WTC11 (cell line): Measurements from ENCODE around the gene VWA3A. TPM values are rescaled to one million over a fixed set of nuclear protein-coding genes. Genes with fewer than 3 reads are reported as not detected.

ENCODE experiments used
- ATAC-seq: fragments of 200-7000 bp; cut with Tn5 transposase; 2 replicates; pipeline ENCODE4 v1.10.0; 2021; ENCODE audit warnings: mild to moderate bottlenecking, moderate library complexity
- CTCF ChIA-PET: fragments of 300-600 bp; sonication (Branson Sonifier 250); formaldehyde crosslinking; loops from one replicate; lab custom pipeline; 2021; ENCODE audit warnings: antibody characterized with exemption; lab: Charles Lee
- POLR2A ChIA-PET: fragments of 350-600 bp; sonication (Branson Sonifier 250); formaldehyde crosslinking; loops from one replicate; lab custom pipeline; 2021; ENCODE audit warnings: antibody characterized with exemption; lab: Charles Lee
- DNase-seq: peaks from one replicate; pipeline ENCODE4 v3.0.0; 2021; ENCODE audit warnings: low spot score
- H3K27ac Mint-ChIP-seq: 2 replicates; pipeline ENCODE4 v1.8.0; 2021; ENCODE audit warnings: mixed read lengths
- H3K27me3 Mint-ChIP-seq: 2 replicates; pipeline ENCODE4 v1.8.0; 2021; ENCODE audit warnings: low read depth, mild to moderate bottlenecking, moderate library complexity, mixed read lengths
- H3K36me3 Mint-ChIP-seq: 2 replicates; pipeline ENCODE4 v1.8.0; 2021; ENCODE audit warnings: mixed read lengths
- H3K4me1 Mint-ChIP-seq: 2 replicates; pipeline ENCODE4 v1.8.0; 2022; ENCODE audit warnings: mixed read lengths
- H3K4me3 Mint-ChIP-seq: 2 replicates; pipeline ENCODE4 v1.8.0; 2021; ENCODE audit warnings: mild to moderate bottlenecking, moderate library complexity, mixed read lengths
- H3K9me3 Mint-ChIP-seq: 2 replicates; pipeline ENCODE4 v1.8.0; 2021; ENCODE audit warnings: mixed read lengths
- EMX1 ChIP-seq: fragments of 250-450 bp; sonication (Bioruptor Pico); IDR thresholded peaks from 2 replicates; pipeline ENCODE4 v1.8.0; 2021; ENCODE audit warnings: mild to moderate bottlenecking
- FOXJ3 ChIP-seq: sonication (generic); formaldehyde crosslinking; IDR thresholded peaks from 2 replicates; pipeline ENCODE4 v1.9.0; 2021; ENCODE audit warnings: missing genetic modification reagents, mild to moderate bottlenecking, borderline replicate concordance
- GABPB1 ChIP-seq: sonication (generic); formaldehyde crosslinking; IDR thresholded peaks from 2 replicates; pipeline ENCODE4 v1.8.1; 2023; ENCODE audit warnings: mild to moderate bottlenecking, missing genetic modification reagents
- GRHL2 ChIP-seq: fragments of 250-450 bp; sonication (Bioruptor Pico); IDR thresholded peaks from 2 replicates; pipeline ENCODE4 v1.8.0; 2022; ENCODE audit warnings: mild to moderate bottlenecking, moderate library complexity; ENCODE audit not compliant: insufficient replicate concordance, severe bottlenecking
- GTF2I ChIP-seq: fragments of 250-450 bp; sonication (Bioruptor Pico); conservative IDR thresholded peaks from 2 replicates; pipeline ENCODE4 v1.4.0; 2021; ENCODE audit warnings: mild to moderate bottlenecking
- KAT7 ChIP-seq: sonication (generic); formaldehyde crosslinking; IDR thresholded peaks from 2 replicates; pipeline ENCODE4 v1.8.1; 2023; ENCODE audit warnings: missing genetic modification reagents, mild to moderate bottlenecking, borderline replicate concordance
- NFATC4 ChIP-seq: fragments of 250-450 bp; sonication (Bioruptor Pico); IDR thresholded peaks from 2 replicates; pipeline ENCODE4 v1.9.0; 2021; ENCODE audit warnings: mild to moderate bottlenecking
- NFYB ChIP-seq: sonication (generic); formaldehyde crosslinking; conservative IDR thresholded peaks from 2 replicates; pipeline ENCODE4 v1.8.0; 2022; ENCODE audit warnings: low read depth, missing genetic modification reagents
- OVOL2 ChIP-seq: fragments of 250-450 bp; sonication (Bioruptor Pico); IDR thresholded peaks from 2 replicates; pipeline ENCODE4 v1.9.0; 2021; ENCODE audit warnings: mild to moderate bottlenecking, borderline replicate concordance
- TEAD4 ChIP-seq: sonication (generic); formaldehyde crosslinking; IDR thresholded peaks from 2 replicates; pipeline ENCODE4 v1.8.0; 2022; ENCODE audit warnings: mild to moderate bottlenecking, missing genetic modification reagents
- TP53 ChIP-seq: sonication (generic); formaldehyde crosslinking; IDR thresholded peaks from 2 replicates; pipeline ENCODE4 v1.8.1; 2023; ENCODE audit warnings: mild to moderate bottlenecking, missing genetic modification reagents
- ZNF138 ChIP-seq: sonication (generic); formaldehyde crosslinking; conservative IDR thresholded peaks from 2 replicates; pipeline ENCODE4 v1.8.1; 2022; ENCODE audit warnings: mild to moderate bottlenecking, moderate library complexity, missing genetic modification reagents
- ZNF317 ChIP-seq: sonication (generic); formaldehyde crosslinking; IDR thresholded peaks from 2 replicates; pipeline ENCODE4 v1.8.1; 2023; ENCODE audit warnings: low read depth, mild to moderate bottlenecking, moderate library complexity, missing genetic modification reagents, borderline replicate concordance
- ZNF396 ChIP-seq: fragments of 250-450 bp; sonication (Bioruptor Pico); IDR thresholded peaks from 2 replicates; pipeline ENCODE4 v1.8.0; 2021; ENCODE audit warnings: mild to moderate bottlenecking, moderate library complexity, borderline replicate concordance
- ZNF416 ChIP-seq: fragments of 250-450 bp; sonication (Bioruptor Pico); IDR thresholded peaks from 2 replicates; pipeline ENCODE4 v1.9.0; 2021; ENCODE audit warnings: mild to moderate bottlenecking, inconsistent platforms
- total RNA-seq: library from RNA; stranded (reverse); gene quantifications from 3 replicates; pipeline ENCODE4 v1.2.3, GENCODE V29; 2021
- TF ChIP-seq, protein P1 (sequence below): sonication (generic); formaldehyde crosslinking; IDR thresholded peaks from 2 replicates; pipeline ENCODE4 v1.8.1; 2022; ENCODE audit warnings: mild to moderate bottlenecking, missing genetic modification reagents, moderate library complexity, borderline replicate concordance
- TF ChIP-seq, protein P2 (sequence below): sonication (generic); formaldehyde crosslinking; IDR thresholded peaks from 2 replicates; pipeline ENCODE4 v1.8.0; 2023; ENCODE audit warnings: missing genetic modification reagents
- TF ChIP-seq, protein P3 (sequence below): sonication (generic); formaldehyde crosslinking; IDR thresholded peaks from 2 replicates; pipeline ENCODE4 v1.8.0; 2022; ENCODE audit warnings: mild to moderate bottlenecking, missing genetic modification reagents
- TF ChIP-seq, protein P4 (sequence below): fragments of 250-450 bp; sonication (Bioruptor Pico); conservative IDR thresholded peaks from 2 replicates; pipeline ENCODE4 v1.9.0; 2021; ENCODE audit warnings: mild to moderate bottlenecking
- TF ChIP-seq, protein P5 (sequence below): sonication (generic); formaldehyde crosslinking; conservative IDR thresholded peaks from 2 replicates; pipeline ENCODE4 v1.8.1; 2023; ENCODE audit warnings: mild to moderate bottlenecking, low read depth, missing genetic modification reagents, moderate library complexity
- TF ChIP-seq, protein P6 (sequence below): sonication (generic); formaldehyde crosslinking; IDR thresholded peaks from 2 replicates; pipeline ENCODE4 v1.8.0; 2023; ENCODE audit warnings: mild to moderate bottlenecking, missing genetic modification reagents
- TF ChIP-seq, protein P7 (sequence below): fragments of 250-450 bp; sonication (Bioruptor Pico); IDR thresholded peaks from 2 replicates; pipeline ENCODE4 v1.9.0; 2021; ENCODE audit warnings: mild to moderate bottlenecking

VWA3A gene
- total RNA-seq, 1 experiment from 2014 or later: 0.11 TPM

DNA sequence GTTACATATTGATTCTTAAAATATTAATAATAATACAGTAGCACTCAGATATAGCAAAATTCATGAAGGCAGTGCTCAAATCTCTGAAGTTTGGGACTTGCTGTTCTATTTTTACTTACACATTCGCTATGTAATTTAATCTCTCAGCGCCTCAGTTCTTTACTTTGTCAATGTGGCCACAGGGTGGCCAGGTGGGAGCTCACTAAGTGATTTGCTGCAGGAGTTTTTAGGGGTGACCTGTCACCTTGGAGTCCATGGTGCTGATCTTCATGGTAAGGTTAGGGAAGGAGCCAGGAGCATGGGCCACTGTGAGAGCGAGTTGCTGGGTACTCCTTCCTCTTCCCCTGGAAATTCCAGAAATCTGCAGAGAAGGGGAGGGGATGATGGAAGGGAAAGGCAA, 28.1 kb downstream of the VWA3A start:
- Mint-ChIP-seq H3K4me3 (no peak overlapping the region), H3K27me3 (peaks cover 6% of the 10 kb centered on the region; the same call in 1 of the 2 replicates), H3K27ac (no peak overlapping the region), H3K36me3 (no peaks in the 10 kb centered on the region), H3K4me1 (no peaks in the 10 kb centered on the region), H3K9me3 (no peaks in the 10 kb centered on the region)
- POLR2A ChIA-PET: no interaction called here
- CTCF ChIA-PET: interaction anchor here (0.8 to 2.4 kb wide), 11 partner anchors 11 to 180 kb away, joined by 3 to 20 read pairs (median 6); no protein-coding TSS in a partner anchor
- TF ChIP-seq KAT7 (CRISPR knock-in tag): no peak
- TF ChIP-seq, protein P1, sequence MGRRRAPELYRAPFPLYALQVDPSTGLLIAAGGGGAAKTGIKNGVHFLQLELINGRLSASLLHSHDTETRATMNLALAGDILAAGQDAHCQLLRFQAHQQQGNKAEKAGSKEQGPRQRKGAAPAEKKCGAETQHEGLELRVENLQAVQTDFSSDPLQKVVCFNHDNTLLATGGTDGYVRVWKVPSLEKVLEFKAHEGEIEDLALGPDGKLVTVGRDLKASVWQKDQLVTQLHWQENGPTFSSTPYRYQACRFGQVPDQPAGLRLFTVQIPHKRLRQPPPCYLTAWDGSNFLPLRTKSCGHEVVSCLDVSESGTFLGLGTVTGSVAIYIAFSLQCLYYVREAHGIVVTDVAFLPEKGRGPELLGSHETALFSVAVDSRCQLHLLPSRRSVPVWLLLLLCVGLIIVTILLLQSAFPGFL (CRISPR knock-in tag): no peak
- TF ChIP-seq EMX1 (CRISPR knock-in tag): no peak
- no peak for TF ChIP-seq FOXJ3
- no peak for TF ChIP-seq GTF2I (CRISPR knock-in tag)
- no peak for TF ChIP-seq ZNF396 (CRISPR knock-in tag)
- TF ChIP-seq ZNF416 (CRISPR knock-in tag): no peak
- TF ChIP-seq, protein P2, sequence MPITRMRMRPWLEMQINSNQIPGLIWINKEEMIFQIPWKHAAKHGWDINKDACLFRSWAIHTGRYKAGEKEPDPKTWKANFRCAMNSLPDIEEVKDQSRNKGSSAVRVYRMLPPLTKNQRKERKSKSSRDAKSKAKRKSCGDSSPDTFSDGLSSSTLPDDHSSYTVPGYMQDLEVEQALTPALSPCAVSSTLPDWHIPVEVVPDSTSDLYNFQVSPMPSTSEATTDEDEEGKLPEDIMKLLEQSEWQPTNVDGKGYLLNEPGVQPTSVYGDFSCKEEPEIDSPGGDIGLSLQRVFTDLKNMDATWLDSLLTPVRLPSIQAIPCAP (CRISPR knock-in tag): no peak
- TF ChIP-seq TEAD4: no peak
- TF ChIP-seq, protein P3, sequence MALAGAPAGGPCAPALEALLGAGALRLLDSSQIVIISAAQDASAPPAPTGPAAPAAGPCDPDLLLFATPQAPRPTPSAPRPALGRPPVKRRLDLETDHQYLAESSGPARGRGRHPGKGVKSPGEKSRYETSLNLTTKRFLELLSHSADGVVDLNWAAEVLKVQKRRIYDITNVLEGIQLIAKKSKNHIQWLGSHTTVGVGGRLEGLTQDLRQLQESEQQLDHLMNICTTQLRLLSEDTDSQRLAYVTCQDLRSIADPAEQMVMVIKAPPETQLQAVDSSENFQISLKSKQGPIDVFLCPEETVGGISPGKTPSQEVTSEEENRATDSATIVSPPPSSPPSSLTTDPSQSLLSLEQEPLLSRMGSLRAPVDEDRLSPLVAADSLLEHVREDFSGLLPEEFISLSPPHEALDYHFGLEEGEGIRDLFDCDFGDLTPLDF (CRISPR knock-in tag): no peak
- TF ChIP-seq, protein P4, sequence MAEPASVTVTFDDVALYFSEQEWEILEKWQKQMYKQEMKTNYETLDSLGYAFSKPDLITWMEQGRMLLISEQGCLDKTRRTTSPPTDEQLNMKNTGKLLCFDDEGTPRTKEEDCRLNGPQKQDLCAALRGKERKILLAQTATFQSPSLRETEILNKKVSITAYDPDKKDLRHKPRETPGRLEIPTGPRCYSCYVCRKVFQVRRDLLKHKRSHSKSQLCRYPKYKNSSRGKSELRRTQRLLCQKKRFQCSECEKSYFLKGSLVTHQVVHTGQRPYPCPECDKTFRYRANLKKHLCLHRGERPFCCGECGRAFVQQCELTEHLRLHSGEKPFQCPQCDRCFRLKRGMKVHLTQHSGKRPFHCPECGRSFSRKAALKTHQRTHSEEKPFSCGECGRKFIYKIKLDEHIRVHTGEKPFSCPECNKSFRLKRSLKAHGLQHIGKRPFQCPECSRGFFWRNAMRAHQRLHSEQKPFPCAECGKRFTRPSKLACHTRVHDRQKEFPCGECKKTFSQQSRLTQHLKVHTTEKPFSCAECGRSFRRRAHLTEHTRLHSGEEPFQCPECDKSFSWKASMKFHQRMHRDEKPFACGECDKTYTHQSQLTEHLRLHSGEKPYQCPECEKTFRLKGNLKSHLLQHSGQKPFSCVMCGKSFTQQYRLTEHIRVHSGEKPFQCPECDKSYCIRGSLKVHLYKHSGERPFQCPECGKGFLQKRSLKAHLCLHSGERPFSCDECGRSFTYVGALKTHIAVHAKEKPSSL: no peak
- no peak for TF ChIP-seq GABPB1 (CRISPR knock-in tag)
- TF ChIP-seq, protein P5, sequence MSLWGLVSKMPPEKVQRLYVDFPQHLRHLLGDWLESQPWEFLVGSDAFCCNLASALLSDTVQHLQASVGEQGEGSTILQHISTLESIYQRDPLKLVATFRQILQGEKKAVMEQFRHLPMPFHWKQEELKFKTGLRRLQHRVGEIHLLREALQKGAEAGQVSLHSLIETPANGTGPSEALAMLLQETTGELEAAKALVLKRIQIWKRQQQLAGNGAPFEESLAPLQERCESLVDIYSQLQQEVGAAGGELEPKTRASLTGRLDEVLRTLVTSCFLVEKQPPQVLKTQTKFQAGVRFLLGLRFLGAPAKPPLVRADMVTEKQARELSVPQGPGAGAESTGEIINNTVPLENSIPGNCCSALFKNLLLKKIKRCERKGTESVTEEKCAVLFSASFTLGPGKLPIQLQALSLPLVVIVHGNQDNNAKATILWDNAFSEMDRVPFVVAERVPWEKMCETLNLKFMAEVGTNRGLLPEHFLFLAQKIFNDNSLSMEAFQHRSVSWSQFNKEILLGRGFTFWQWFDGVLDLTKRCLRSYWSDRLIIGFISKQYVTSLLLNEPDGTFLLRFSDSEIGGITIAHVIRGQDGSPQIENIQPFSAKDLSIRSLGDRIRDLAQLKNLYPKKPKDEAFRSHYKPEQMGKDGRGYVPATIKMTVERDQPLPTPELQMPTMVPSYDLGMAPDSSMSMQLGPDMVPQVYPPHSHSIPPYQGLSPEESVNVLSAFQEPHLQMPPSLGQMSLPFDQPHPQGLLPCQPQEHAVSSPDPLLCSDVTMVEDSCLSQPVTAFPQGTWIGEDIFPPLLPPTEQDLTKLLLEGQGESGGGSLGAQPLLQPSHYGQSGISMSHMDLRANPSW (CRISPR knock-in tag): no peak
- peak; percentile 71 for ATAC-seq
- DNase-seq: no peak

DNA sequence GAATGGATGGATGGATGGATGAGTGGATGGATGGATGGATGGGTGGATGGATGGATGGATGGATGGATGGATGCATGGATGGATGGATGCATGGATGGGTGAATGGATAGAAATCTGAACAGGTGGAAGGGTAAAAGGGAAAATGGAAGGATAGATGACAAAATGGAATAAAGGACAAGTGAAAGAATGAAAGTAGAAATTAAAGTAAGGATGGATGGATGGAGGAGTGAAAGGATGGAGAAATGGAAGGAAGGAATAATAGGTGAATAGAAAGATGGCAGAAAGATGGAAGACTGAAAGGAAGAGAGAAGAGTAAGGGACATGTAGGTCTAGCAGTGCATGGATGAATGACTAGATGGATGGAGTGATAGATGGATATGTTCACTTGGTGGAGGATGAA, 29.9 kb downstream of the VWA3A start:
- ATAC-seq: no peak
- no peak overlapping the region for H3K27ac Mint-ChIP-seq
- H3K4me3 Mint-ChIP-seq: no peak overlapping the region
- H3K4me1 Mint-ChIP-seq: no peaks in the 10 kb centered on the region
- peaks cover 6% of the 10 kb centered on the region; the same call in 1 of the 2 replicates for H3K27me3 Mint-ChIP-seq
- ChIA-PET POLR2A (no interaction called here), CTCF (interaction anchor here (1.1 to 2.4 kb wide), 2 partner anchors 66 to 67 kb away, joined by 7 to 20 read pairs; no protein-coding TSS in a partner anchor)
- DNase-seq: no peak
- no peaks in the 10 kb centered on the region for H3K36me3 Mint-ChIP-seq
- no peaks in the 10 kb centered on the region for H3K9me3 Mint-ChIP-seq
- TF ChIP-seq ZNF416 (CRISPR knock-in tag) (no peak), TP53 (no peak), TEAD4 (no peak), ZNF138 (CRISPR knock-in tag) (no peak), OVOL2 (CRISPR knock-in tag) (no peak), NFYB (CRISPR knock-in tag) (no peak), GRHL2 (CRISPR knock-in tag) (no peak), ZNF317 (CRISPR knock-in tag) (no peak), NFATC4 (CRISPR knock-in tag) (no peak)
- TF ChIP-seq, protein P6, sequence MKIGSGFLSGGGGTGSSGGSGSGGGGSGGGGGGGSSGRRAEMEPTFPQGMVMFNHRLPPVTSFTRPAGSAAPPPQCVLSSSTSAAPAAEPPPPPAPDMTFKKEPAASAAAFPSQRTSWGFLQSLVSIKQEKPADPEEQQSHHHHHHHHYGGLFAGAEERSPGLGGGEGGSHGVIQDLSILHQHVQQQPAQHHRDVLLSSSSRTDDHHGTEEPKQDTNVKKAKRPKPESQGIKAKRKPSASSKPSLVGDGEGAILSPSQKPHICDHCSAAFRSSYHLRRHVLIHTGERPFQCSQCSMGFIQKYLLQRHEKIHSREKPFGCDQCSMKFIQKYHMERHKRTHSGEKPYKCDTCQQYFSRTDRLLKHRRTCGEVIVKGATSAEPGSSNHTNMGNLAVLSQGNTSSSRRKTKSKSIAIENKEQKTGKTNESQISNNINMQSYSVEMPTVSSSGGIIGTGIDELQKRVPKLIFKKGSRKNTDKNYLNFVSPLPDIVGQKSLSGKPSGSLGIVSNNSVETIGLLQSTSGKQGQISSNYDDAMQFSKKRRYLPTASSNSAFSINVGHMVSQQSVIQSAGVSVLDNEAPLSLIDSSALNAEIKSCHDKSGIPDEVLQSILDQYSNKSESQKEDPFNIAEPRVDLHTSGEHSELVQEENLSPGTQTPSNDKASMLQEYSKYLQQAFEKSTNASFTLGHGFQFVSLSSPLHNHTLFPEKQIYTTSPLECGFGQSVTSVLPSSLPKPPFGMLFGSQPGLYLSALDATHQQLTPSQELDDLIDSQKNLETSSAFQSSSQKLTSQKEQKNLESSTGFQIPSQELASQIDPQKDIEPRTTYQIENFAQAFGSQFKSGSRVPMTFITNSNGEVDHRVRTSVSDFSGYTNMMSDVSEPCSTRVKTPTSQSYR (CRISPR knock-in tag): no peak
- TF ChIP-seq, protein P7, sequence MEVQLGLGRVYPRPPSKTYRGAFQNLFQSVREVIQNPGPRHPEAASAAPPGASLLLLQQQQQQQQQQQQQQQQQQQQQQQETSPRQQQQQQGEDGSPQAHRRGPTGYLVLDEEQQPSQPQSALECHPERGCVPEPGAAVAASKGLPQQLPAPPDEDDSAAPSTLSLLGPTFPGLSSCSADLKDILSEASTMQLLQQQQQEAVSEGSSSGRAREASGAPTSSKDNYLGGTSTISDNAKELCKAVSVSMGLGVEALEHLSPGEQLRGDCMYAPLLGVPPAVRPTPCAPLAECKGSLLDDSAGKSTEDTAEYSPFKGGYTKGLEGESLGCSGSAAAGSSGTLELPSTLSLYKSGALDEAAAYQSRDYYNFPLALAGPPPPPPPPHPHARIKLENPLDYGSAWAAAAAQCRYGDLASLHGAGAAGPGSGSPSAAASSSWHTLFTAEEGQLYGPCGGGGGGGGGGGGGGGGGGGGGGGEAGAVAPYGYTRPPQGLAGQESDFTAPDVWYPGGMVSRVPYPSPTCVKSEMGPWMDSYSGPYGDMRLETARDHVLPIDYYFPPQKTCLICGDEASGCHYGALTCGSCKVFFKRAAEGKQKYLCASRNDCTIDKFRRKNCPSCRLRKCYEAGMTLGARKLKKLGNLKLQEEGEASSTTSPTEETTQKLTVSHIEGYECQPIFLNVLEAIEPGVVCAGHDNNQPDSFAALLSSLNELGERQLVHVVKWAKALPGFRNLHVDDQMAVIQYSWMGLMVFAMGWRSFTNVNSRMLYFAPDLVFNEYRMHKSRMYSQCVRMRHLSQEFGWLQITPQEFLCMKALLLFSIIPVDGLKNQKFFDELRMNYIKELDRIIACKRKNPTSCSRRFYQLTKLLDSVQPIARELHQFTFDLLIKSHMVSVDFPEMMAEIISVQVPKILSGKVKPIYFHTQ: no peak
